ENCODE measurements around the gene RIC1. TPM values are rescaled to one million over a fixed set of nuclear protein-coding genes. Genes with fewer than 3 reads are reported as not detected.
A peak's percentile ranks its signal among the peaks of the same experiment; 100 is the strongest.
"Not testable (repeated sequence)": the region's sequence is repeated elsewhere in the genome, so short reads cannot be mapped to it uniquely, and the experiment has no call there.

The RIC1 gene
- polyA plus RNA-seq, 12 donors, result 10.8 to 26.4 (median 20.2) TPM; not detected in 1

- not testable (repeated sequence) for DNase-seq
Measured at GRCh38 chr9:5662804-5663203, 33.9 kb downstream of the RIC1 start.

GRCh38 chr9:5665059-5665458 is 36.2 kb downstream of the RIC1 start:
- no peak for DNase-seq

GRCh38 chr9:5667391-5667790 is 38.5 kb downstream of the RIC1 start:
- no peak for DNase-seq

GRCh38 chr9:5670079-5670478 is 41.2 kb downstream of the RIC1 start:
- DNase-seq, result peak; percentile 9

- DNase-seq, result no peak
Measured at GRCh38 chr9:5671711-5672353, 42.9 kb downstream of the RIC1 start.

- not testable (repeated sequence) for DNase-seq
Measured at GRCh38 chr9:5675046-5675445, 46.1 kb downstream of the RIC1 start.

- DNase-seq, result not testable (repeated sequence)
Measured at GRCh38 chr9:5683591-5683990, 54.7 kb downstream of the RIC1 start.

- DNase-seq, result no peak
Measured at GRCh38 chr9:5684101-5684500, 55.2 kb downstream of the RIC1 start.

- no peak for DNase-seq
Measured at GRCh38 chr9:5688109-5688508, 59.2 kb downstream of the RIC1 start.

GRCh38 chr9:5690278-5690677 is 61.4 kb downstream of the RIC1 start:
- no peak for DNase-seq

- DNase-seq, result no peak
Measured at GRCh38 chr9:5695860-5696259, 67.0 kb downstream of the RIC1 start.

GRCh38 chr9:5696884-5697283 is 68.0 kb downstream of the RIC1 start:
- DNase-seq, result no peak

- no peak for DNase-seq
Measured at GRCh38 chr9:5698004-5698403, 69.1 kb downstream of the RIC1 start.

- DNase-seq, result no peak
Measured at GRCh38 chr9:5698810-5699556, 70.1 kb downstream of the RIC1 start.

- no peak for DNase-seq
Measured at GRCh38 chr9:5708414-5708813, 79.5 kb downstream of the RIC1 start.

- no peak for DNase-seq
Measured at GRCh38 chr9:5712651-5713390, 83.9 kb downstream of the RIC1 start.

- no peak for DNase-seq
Measured at GRCh38 chr9:5714501-5715401, 85.8 kb downstream of the RIC1 start.

- DNase-seq, result no peak
Measured at GRCh38 chr9:5715548-5716127, 86.7 kb downstream of the RIC1 start.

- DNase-seq, result not testable (repeated sequence)
Measured at GRCh38 chr9:5717434-5717833, 88.5 kb downstream of the RIC1 start.

GRCh38 chr9:5718296-5719032 is 89.6 kb downstream of the RIC1 start:
- DNase-seq, result no peak
